ENCODE measurements around the gene RAB44. TPM values are rescaled to one million over a fixed set of nuclear protein-coding genes. Genes with fewer than 3 reads are reported as not detected.

RAB44 gene
- total and polyA plus RNA-seq, 2 donors from 2014 or later: 1.5 TPM; not detected in 1

- Histone ChIP-seq H3K27me3 (ENCODE audit: control insufficient read depth, insufficient read depth, low read length) (no peaks in the 10 kb centered on the region), H3K9me3 (ENCODE audit: control insufficient read depth in 2 of 3, insufficient read depth in 1 of 3, low read length in 3 of 3) (peaks cover 0 to 2% (median 0%) of the 10 kb centered on the region in 3 donors), H3K4me1 (ENCODE audit: control insufficient read depth in 2 of 3, insufficient read depth in 2 of 3, low read depth in 1 of 3, low read length in 3 of 3) (no peaks in the 10 kb centered on the region), H3K4me3 (ENCODE audit: low read length in 3 of 3) (no peak overlapping the region), H3K9ac (ENCODE audit: low read length in 3 of 3) (no peak overlapping the region), H3K27ac (ENCODE audit: low read depth in 2 of 2, low read length in 2 of 2) (no peak overlapping the region), H3K36me3 (ENCODE audit: control insufficient read depth in 2 of 3, insufficient read depth in 3 of 3, low read length in 3 of 3) (no peaks in the 10 kb centered on the region)
- no peak for TF ChIP-seq CTCF (IDR thresholded peaks at IDR 0.05; ENCODE audit: borderline replicate concordance, extremely low read depth, insufficient read depth)
- DNase-seq (no peak), FAIRE-seq (no peak)
- intact Hi-C loops (cut with DNase I): loop anchor here (10.0 kb wide), 1 partner anchor 49 kb away; the partner anchor contains the start of gene RAB44
These were observed 46.1 kb downstream of the RAB44 start for GRCh38 chr6:36743538-36744303.

- TF ChIP-seq CTCF (IDR thresholded peaks at IDR 0.05; ENCODE audit: borderline replicate concordance, extremely low read depth, insufficient read depth): no peak
- intact Hi-C loops (cut with DNase I): loop anchor here (10.0 kb wide), 1 partner anchor 49 kb away; the partner anchor contains the start of gene RAB44
- Histone ChIP-seq H3K4me1 (ENCODE audit: control insufficient read depth in 2 of 3, insufficient read depth in 2 of 3, low read depth in 1 of 3, low read length in 3 of 3) (no peaks in the 10 kb centered on the region), H3K27ac (ENCODE audit: low read depth in 2 of 2, low read length in 2 of 2) (no peak overlapping the region), H3K9me3 (ENCODE audit: control insufficient read depth in 2 of 3, insufficient read depth in 1 of 3, low read length in 3 of 3) (peaks cover 0 to 2% (median 0%) of the 10 kb centered on the region in 3 donors), H3K4me3 (ENCODE audit: low read length in 3 of 3) (no peak overlapping the region), H3K9ac (ENCODE audit: low read length in 3 of 3) (no peak overlapping the region), H3K27me3 (ENCODE audit: control insufficient read depth, insufficient read depth, low read length) (no peaks in the 10 kb centered on the region), H3K36me3 (ENCODE audit: control insufficient read depth in 2 of 3, insufficient read depth in 3 of 3, low read length in 3 of 3) (no peaks in the 10 kb centered on the region)
- DNase-seq: no peak
- FAIRE-seq: no peak
These were observed 46.7 kb downstream of the RAB44 start for GRCh38 chr6:36744304-36744673.

DNA sequence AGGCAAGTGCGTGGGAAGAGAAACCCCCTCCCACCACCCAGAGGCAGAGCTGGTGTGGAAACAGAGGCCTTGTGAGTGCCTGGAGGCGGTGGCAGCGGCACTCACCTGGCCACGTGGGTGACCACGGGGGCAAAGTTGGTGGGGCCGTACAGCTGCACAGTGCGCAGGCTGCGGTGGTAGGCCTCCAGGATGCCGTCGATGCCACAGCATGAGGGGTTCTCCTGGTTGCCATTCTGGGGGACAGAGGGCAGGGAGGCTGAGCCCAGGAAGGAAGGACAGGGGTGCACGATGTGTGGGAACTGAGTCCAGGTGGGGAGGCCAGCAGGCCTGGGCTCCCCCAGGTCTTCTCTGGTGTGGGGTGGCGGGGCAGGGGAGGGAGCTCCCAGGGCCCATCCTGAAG lies 47.7 kb downstream of the RAB44 start:
- DNase-seq (no peak), FAIRE-seq (no peak)
- peaks cover 0 to 8% (median 0%) of the 10 kb centered on the region in 3 donors for H3K9me3 ChIP-seq (ENCODE audit: control insufficient read depth in 2 of 3, insufficient read depth in 1 of 3, low read length in 3 of 3)
- H3K27ac ChIP-seq (ENCODE audit: low read depth in 2 of 2, low read length in 2 of 2): no peak overlapping the region
- intact Hi-C loops (cut with DNase I): loop anchor here (10.0 kb wide), 1 partner anchor 50 kb away; the partner anchor contains the start of gene RAB44
- H3K27me3 ChIP-seq (ENCODE audit: control insufficient read depth, insufficient read depth, low read length): no peaks in the 10 kb centered on the region
- H3K4me1 ChIP-seq (ENCODE audit: control insufficient read depth in 2 of 3, insufficient read depth in 2 of 3, low read depth in 1 of 3, low read length in 3 of 3): no peaks in the 10 kb centered on the region
- H3K36me3 ChIP-seq (ENCODE audit: control insufficient read depth in 2 of 3, insufficient read depth in 3 of 3, low read length in 3 of 3): no peaks in the 10 kb centered on the region
- H3K9ac ChIP-seq (ENCODE audit: low read length in 3 of 3): no peak overlapping the region
- H3K4me3 ChIP-seq (ENCODE audit: low read length in 3 of 3): no peak overlapping the region
- no peak for TF ChIP-seq CTCF (IDR thresholded peaks at IDR 0.05; ENCODE audit: borderline replicate concordance, extremely low read depth, insufficient read depth)
